ENCODE results near the gene CT47C1.
"Not testable (repeated sequence)": the region's sequence is repeated elsewhere in the genome, so short reads cannot be mapped to it uniquely, and the experiment has no call there.

Gene CT47C1

GRCh38 chrX:119072744-119073143 lies at the start of gene CT47C1:
Gene CT47C1, plus strand, starts transcription at chrX:119072993. Its CDS starts 233 bp downstream, at chrX:119073226.
- no peak for DNase-seq (ENCODE audit: low read depth)

DNA sequence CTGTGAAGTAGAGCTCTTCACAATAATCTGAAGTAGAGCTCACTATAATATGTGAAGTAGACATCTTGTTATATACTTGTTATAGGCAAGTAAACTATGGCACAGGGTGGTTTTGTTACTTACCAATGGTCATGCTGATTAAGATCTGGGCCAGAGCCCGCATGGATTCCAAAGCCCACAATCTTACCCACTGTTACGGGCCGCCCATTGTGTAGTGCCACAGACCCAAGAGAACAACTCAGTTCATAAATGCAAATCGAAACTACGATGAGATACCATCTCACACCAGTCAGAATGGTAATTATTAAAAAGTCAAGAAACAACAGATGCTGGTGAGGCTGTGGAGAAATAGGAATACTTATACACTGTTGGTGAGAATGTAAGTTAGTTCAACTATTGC lies 46.9 kb upstream of the CT47C1 start:
- no peak for DNase-seq (ENCODE audit: low read depth)

DNA sequence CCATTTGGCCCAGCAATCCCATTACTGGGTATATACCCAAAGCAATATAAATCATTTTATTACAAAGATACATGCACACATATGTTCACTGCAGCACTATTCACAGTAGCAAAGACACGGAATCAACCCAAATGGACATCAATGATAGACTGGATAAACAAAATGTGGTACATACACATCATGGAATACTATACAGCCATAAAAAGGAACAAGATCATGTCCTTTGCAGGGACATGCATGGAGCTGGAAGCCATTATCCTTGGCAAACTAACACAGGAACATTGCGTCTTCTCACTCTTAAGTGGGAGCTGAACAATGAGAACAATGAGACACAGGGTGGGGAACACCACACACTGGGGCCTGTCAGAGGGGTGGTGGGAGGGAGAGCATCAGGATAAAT lies 46.4 kb upstream of the CT47C1 start:
- not testable (repeated sequence) for DNase-seq (ENCODE audit: low read depth)

GRCh38 chrX:119027960-119028732 lies 44.6 kb upstream of the CT47C1 start:
- not testable (repeated sequence) for DNase-seq (ENCODE audit: low read depth)

GRCh38 chrX:119028733-119029330 lies 44.0 kb upstream of the CT47C1 start:
- no peak for DNase-seq (ENCODE audit: low read depth)

DNA sequence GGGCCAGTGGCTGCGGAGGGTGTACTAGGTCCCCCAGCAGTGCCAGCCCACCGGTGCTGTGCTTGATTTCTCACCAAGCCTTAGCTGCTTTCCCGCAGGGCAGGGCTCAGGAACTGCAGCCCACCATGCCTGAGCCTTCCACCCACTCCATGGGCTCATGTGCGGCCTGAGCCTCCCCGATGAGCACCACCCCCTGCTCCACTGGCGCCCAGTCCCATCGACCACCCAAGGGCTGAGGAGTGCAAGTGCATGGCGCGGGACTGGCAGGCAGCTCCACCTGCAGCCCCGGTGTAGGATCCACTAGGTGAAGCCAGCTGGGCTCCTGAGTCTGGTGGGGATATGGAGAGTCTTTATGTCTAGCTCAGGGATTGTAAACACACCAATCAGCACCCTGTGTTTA lies 43.1 kb upstream of the CT47C1 start:
- not testable (repeated sequence) for DNase-seq (ENCODE audit: low read depth)

- no peak for DNase-seq (ENCODE audit: low read depth)
Measured at GRCh38 chrX:119030990-119031389, 41.8 kb upstream of the CT47C1 start.

DNA sequence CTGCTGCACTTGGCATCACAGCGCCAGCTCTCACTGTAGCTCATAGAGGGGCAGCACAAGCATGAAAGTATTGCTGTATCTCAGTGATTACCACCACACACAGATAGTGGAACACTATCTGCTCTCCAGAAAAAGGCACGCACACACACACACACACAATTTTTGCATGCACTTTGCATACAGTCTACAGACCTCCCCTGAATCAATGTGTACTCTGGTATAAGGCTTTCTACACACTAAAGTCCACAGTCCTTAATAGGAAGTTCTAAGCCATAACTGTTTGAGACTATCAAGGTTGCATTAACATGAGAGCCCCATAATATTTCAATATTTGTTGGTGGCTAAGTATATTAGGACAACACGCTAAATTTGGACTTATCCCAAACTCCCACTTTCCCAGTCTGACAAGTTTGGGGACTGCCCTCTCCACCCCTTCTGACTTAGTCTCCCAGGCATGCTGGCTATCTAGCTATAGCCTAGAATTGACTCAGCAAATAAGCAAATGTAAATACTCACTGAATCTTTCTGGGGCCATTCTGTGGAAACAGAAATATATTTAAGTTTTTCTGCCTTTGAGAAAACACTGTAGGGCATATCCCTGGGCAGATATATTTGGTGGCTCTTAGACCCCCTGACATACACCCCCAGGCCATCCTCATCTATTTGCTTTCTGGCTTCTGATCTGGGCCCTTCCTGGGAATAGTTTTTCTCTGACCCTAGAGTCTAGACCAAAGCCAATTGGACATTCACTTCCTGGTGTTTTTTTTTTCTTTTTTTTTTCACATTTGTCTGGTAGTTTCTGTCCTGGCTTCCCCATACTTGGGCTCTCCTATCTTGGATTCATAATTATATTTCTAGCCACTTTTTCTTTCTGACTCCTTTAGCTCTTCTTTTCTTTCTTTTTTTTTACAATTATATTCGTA lies 36.4 kb upstream of the CT47C1 start:
- DNase-seq (ENCODE audit: low read depth) = peak; percentile 19

DNA sequence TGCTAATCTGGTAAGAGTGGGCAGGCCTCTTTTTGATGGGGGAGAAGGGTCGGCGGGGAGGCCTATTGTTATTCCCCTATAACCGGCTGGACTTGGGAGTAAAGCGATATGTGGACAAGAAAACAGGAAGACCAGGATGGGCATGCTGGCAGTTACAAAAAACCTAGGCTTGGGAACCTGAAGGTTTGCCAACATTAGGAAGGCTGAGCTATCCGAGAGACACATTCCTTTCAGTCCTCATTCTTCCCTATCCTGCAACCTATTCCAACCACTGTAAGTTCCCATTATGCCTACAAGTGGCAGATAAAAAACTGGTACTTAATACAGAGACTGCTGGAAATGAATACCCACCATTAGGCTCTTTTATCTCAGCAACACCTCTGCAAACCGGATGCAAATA lies 32.4 kb upstream of the CT47C1 start:
- DNase-seq (ENCODE audit: low read depth) = peak; percentile 44

- peak; percentile 87 for DNase-seq (ENCODE audit: low read depth)
Measured at GRCh38 chrX:119041175-119041574, 31.6 kb upstream of the CT47C1 start.

- DNase-seq (ENCODE audit: low read depth) = no peak
Measured at GRCh38 chrX:119042040-119042439, 30.8 kb upstream of the CT47C1 start.

DNA sequence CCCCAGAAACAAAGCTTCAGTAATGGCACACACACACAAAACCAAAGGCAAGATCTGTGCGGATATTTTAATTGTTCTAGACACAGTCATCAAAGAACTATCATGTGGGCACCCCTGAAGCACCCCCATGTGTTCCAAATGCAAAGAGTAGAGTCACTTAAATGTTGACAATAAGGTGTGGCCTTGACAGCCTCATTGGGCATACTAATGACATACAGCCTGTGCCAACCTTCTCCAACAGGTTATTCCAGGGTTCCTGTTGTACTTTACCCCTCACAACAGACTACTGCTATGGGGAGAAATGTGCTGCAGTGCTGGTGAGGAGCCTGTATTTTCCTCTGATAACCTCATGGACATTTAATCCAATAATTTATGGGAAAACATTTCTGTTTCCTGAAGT lies 29.8 kb upstream of the CT47C1 start:
- DNase-seq (ENCODE audit: low read depth) = no peak

DNA sequence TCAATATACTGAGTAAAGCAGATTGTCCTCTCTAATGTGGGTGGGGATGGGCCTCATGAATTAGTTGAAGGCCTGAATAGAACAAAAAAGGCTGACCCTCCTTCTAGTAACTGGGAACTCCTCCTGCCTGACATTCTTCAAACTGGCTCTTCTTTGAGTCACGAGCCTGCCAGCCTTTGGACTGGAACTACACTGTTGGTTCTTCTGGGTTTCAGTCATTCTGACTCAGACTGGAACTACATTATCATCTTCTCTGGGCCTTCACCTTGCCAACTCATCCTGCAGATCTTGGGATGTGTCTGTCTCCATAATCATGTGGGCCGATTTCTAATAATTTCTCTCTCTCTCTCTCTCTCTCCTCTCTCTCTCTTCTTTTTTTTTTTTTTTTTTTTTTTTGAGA lies 26.9 kb upstream of the CT47C1 start:
- DNase-seq (ENCODE audit: low read depth) = no peak

- no peak for DNase-seq (ENCODE audit: low read depth)
Measured at GRCh38 chrX:119055687-119056086, 17.1 kb upstream of the CT47C1 start.

GRCh38 chrX:119062750-119063374 lies 9.9 kb upstream of the CT47C1 start:
- no peak for DNase-seq (ENCODE audit: low read depth)

DNA sequence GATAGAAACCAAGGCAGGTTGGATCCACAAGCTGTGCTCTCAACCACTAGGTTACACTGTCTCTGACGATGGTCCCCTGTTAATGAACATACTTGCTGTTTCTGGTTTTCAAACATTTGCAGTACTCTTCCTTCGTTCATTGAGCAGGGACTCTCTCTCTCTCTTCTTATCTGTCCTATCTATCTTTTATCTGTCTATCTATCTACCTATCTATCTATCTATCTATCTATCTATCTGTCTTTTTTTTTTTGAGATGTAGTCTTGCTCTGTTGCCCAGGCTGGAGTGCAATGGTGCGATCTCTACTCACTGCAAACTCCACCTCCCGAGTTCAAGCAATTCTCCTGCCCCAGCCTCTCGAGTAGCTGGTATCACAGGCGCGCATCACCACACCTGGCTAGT lies 9.4 kb upstream of the CT47C1 start:
- no peak for DNase-seq (ENCODE audit: low read depth)

GRCh38 chrX:119067023-119067739 lies 5.6 kb upstream of the CT47C1 start:
- peak; percentile 63 for DNase-seq (ENCODE audit: low read depth)

DNA sequence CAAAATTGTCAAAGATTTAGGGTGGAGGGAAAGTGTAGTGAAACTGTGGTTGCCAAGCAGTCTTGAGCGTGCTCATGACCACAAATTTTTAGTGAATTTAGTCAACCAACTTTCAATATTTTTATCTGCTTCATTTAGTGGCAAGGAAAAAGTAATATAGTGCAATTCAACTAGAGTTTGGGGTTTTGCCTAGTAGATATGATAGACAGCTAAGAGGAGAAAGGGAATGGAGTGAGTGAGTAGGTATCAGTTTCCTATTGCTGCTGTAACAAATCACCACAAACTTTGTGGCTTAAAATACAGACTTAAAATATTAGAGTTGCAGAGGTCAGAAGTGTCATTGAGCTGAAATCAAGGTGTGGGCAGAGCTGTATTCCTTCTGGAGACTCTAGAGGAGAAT lies 3.7 kb upstream of the CT47C1 start:
- DNase-seq (ENCODE audit: low read depth) = no peak

- no peak for DNase-seq (ENCODE audit: low read depth)
Measured at GRCh38 chrX:119069762-119070161, 3.0 kb upstream of the CT47C1 start.

- no peak for DNase-seq (ENCODE audit: low read depth)
Measured at GRCh38 chrX:119071381-119071780, 1.4 kb upstream of the CT47C1 start.

DNA sequence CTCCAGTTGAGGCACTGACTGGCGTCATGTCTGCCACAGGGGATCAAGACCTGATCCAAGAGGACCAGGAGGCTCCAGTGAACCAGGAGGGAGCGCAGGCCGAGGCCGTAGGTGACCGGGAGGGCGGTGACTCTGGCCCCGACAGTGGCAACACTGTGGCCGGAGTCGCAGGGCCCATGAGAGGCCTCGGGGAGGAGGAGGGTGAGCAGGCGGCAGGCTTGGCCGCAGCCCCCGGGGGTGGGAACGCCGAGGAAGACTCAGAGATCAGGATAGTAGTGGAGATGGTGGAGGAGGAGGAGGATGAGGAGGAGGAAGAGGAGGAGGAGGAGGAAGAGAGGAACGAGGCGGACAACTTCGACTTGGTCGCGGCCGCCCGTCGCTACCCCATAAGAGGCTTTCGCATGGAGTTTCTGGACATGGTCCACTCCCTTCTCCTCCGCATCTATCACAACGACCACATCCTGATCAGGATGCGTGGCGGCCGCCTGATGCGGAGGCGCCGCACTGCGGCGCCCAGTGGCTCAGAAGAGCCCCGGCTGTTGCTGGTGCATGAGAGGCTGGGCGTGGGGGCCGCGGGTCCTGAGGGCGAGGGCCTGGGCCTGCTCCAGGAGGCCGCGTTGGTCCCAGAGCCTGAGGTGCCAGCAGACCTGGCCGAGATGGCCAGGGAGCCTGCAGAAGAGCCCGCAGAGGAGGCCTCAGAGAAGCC lies 560 bp downstream of the CT47C1 start:
- no peak for DNase-seq (ENCODE audit: low read depth)

All from EH (cell line).